DMS153 (cell line): ENCODE data around the gene LILRA2.
"Not testable (repeated sequence)": the region's sequence is repeated elsewhere in the genome, so short reads cannot be mapped to it uniquely, and the experiment has no call there.

Experiments used
- DNase-seq: peaks from one replicate; lab custom pipeline; 2025; lab: John Stamatoyannopoulos, UW

Gene LILRA2

GRCh38 chr19:54573330-54573872 is at the start of gene LILRA2:
TSS of gene LILRA2 (plus strand) at chr19:54573790. CDS start at chr19:54573879, 89 bp downstream.
- no peak for DNase-seq

- no peak for DNase-seq
These were observed 48.0 kb upstream of the LILRA2 start for GRCh38 chr19:54525636-54526035.

DNA sequence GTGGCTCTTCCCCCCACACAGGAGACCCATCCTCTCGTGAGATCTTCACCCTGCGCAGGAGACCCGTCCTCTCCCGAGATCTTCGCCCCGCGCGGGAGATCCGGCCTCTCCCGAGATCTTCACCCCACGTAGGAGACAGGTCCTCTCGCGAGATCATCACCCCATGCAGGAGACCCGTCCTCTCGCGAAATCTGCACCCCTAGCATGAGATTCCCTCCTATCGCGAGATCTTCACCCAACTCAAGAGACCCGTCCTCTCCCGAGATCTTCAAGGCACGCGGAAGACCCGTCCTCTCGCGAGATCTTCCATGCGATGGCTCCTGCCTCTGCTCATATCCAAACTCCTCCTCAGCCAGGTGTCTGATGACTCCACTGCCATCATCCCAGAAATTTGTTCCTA is 46.6 kb upstream of the LILRA2 start:
- no peak for DNase-seq

GRCh38 chr19:54530866-54531265 is 42.7 kb upstream of the LILRA2 start:
- peak; percentile 21 for DNase-seq

- no peak for DNase-seq
These were observed 41.1 kb upstream of the LILRA2 start for GRCh38 chr19:54532528-54532927.

- DNase-seq, result no peak
These were observed 40.1 kb upstream of the LILRA2 start for GRCh38 chr19:54533476-54533875.

DNA sequence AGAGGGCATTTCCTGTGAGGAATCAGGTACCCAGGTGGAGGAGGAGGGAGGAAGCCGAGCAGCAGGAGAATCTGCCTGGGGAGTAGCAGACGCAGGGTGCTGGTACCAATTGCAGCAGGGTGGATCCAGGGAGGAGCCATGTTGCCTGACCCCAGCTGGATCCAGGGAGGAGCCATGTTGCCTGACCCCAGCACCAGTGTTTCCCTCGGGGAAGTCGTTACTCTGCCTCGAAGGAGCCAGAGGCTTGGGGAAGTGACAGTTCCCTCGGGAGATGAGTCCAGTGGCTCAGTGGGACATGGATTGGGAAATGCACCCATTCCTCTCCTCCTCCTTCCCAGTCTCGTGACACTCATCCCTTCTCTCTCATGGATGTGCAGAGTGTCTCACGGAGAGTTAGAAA is 39.4 kb upstream of the LILRA2 start:
- DNase-seq, result no peak

GRCh38 chr19:54535601-54536000 is 38.0 kb upstream of the LILRA2 start:
- DNase-seq, result no peak

GRCh38 chr19:54536956-54537355 is 36.6 kb upstream of the LILRA2 start:
- DNase-seq, result no peak

DNA sequence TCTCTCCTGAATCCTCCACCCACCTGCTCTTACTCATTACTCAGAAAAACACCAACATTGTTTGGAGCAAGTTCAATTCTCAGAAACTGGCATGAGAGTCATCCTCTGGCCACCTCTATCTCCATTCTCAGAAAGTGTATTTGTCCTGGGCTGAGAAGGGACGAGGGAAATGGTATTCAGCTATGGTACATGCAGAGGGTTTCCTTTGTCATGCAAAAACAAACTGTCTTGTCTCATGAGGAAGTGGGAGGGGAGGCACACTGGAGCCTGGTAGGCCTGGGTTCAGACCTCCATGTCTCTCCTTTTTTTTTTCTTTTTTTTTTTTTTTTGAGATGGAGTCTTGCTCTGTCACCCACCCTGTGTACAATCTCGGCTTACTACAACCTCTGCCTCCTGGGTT is 31.9 kb upstream of the LILRA2 start:
- no peak for DNase-seq

DNA sequence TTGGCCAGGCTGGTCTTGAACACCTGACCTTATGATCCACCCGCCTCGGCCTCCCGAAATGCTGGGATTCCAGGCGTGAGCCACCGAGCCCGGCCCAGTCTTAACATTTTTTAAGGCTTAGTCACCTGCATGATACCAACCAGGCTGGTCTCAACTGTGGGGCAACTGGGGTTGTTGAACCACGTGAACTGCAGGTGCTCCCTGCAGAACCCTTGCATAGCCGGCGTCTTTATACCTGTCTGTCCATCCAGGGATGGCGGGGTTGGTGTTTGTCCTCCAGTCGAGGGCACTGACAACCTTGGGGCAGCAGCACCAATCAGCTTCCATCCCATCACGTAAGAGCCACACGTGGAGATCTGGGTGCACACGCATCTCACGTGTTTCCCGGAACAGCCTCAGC is 24.8 kb upstream of the LILRA2 start:
- no peak for DNase-seq

- no peak for DNase-seq
These were observed 24.4 kb upstream of the LILRA2 start for GRCh38 chr19:54549224-54549623.

DNA sequence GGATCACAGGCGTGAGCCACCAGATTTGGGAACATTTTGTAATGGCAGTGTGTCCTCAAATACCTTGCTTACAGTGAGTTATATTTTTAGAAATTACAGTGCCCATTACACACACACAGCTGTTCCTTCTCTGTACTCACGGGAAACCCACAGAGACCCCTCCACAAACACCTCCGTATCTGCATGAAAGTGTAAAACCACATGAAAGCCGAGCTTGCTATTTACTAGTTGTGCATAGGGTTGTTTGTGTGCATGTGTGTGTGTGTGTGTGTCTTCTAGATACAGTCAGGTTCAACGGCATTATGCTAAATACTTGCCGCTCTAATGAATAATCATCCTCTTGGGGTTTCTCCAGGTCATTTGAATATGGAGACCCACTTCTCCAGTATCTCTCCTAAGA is 22.3 kb upstream of the LILRA2 start:
- DNase-seq, result no peak

DNA sequence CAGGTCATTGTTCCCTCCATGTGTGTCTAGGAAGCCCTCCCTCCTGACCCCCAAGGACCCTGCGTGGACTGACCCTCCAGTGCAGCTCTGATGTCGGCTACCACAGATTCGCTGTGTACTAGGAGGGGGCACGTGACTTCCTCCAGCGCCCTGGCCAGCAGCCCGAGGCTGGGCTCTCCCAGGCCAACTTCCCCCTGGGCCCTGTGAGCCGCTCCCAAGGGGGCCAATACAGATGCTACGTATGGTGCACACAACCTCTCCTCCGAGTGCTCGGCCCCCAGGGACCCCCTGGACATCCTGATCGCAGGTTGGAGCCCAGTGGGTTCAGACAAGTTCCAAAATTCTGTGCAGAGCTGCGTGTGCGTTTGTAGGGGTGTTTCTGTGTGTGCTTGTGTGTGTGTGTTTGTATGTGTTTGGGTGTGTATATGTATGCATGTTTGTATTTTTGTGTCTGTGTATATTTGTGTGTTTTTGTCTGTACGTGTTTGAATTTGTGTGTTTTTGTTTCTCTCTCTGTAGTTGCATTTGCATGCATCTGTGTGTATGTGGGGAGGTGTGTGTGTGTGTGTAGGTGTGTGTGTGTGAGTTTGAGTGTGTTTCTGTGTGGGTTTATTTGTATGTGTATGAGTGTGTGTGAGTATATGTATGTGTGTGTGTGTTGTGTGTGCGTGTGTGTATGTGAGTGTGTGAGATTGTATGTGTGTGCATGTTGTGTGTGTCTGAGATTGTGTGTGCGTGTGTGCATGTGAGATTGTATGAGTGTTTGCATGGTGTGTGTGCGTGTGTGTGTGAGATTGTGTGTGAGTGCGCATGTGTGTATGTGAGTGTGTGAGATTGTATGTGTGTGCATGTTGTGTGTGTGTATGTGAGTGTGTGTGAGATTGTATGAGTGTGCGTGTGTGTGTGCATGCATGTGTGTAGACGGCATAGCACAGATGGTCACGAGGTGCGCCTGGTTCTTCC is 21.4 kb upstream of the LILRA2 start:
- no peak for DNase-seq

GRCh38 chr19:54552913-54553310 is 20.7 kb upstream of the LILRA2 start:
- DNase-seq, result no peak

DNA sequence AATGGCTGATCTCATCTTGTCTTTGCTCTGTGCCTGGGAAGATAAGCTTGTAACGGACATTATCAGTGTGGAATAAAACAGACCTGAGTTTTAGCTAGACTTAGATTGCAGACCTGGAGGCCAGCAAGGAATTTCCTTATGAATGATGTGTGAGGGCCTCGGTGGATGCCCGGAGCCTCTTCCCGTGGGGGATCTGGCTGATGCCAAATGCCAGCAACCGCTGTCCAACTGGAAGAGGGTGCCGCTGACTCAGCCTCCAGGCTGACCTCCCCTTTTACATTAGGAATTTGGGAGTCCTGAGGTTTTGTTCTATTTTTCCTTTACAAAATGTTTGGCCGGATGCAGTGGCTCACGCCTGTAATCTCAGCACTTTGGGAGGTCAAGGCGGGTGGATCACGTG is 19.6 kb upstream of the LILRA2 start:
- no peak for DNase-seq

DNA sequence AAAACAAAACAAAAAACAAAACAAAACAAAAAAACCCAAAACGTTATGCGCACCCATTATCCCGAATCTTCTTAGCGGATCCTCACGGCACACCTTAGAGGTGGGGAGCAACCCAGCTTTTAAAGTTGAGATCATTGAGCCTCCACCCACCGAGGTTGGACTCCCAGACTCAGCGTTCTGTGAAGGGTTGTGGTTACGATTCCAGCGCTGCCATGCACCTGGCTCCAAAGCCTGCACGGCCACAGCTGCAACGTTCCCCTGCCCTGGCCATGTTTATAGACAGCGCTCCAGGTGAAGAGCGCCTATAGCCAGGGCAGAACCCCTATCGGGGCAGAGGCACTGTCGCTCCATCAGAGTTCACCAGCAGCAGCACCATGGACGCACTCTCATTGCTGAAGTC is 18.7 kb upstream of the LILRA2 start:
- DNase-seq, result no peak

DNA sequence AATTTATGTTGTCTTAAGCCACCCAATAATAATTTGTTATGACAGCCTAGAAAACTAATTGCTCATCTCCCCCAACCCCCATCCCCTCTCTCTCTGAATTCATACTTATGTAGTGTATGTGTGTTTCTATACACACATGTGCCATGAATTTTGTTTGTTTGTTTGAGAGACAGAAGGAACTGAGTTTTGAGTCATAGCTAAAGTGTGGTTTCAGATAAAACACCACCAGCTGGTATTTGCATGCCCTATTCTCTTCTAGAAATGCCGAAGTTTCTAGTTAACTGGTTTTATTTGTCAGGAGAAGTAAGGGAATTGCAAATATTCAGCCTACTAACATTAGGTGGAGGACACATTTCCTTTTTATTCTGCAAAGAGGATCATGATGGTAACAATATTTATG is 17.4 kb upstream of the LILRA2 start:
- DNase-seq, result no peak

- DNase-seq, result no peak
These were observed 15.3 kb upstream of the LILRA2 start for GRCh38 chr19:54558339-54558738.

DNA sequence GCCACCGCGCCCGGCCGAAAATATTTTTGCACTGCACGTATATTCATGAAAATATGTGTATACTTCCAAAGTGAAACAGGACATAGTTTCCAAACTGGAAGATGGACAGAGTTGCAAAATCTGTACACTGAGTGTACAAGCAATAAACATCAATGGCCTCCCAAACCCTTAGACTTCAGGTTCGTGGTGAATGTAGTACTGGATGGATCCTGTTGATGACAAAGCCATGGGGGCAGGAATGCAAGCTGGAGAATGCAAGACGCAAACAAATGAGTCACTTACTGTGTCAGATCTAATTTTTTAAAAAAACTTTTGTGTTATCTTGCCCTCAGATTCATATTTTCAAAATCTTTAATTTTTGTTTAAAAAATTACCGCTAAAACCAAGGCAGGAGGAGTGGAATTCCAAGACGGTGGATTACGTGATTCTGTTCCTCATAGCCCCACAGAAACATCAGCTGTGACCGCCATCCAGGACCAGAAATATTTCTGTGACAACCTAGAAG is 12.7 kb upstream of the LILRA2 start:
- DNase-seq, result no peak

DNA sequence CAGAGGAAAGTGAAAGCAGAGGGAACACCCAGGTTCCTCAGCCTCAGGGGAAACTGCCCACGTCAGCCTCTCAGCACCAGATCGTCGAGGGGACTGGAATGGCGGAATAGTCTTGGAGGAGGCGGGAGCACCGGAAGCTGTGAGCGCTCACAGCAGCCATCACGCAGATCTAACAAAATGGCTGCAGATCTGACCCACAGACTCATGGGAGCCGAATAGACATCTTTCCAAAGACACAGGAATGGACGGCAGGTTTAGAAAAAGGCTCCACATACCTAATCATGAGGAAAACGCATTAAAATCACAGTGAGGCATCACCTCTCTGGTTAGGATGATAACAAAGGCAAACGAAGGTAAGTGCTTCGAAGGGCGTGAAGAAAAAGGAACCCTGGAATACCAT is 11.8 kb upstream of the LILRA2 start:
- DNase-seq, result peak; percentile 26

DNA sequence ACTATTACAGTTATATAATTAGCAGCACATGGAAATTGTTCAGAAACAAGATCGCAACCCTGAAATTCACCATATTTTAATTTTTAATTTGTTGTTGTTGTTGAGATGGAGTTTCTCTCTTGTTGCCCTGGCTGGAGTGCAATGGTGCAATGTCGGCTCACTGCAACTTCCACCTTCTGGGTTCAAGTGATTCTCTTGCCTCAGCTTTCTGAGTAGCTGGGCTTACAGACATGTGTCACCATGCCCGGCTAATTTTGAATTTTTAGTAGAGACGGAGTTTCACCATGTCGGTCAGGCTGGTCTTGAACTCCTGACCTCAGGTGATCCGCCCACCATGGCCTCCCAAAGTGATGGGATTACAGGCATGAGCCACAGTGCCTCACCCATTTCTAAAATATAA is 10.4 kb upstream of the LILRA2 start:
- DNase-seq, result not testable (repeated sequence)

- DNase-seq, result no peak
These were observed 3.3 kb upstream of the LILRA2 start for GRCh38 chr19:54570316-54570715.
